Heart left ventricle (tissue), 16 donors: ENCODE measurements around the gene RNLS. TPM values are rescaled to one million over a fixed set of nuclear protein-coding genes. Genes with fewer than 3 reads are reported as not detected.

Experiments
- ATAC-seq, 4 donors: fragments of 200-7000 bp; cut with Tn5 transposase; one replicate each; pipeline ENCODE4 v1.9.1; 2020 to 2022; ENCODE audit warnings: moderate library complexity in 4 of 4, mild to moderate bottlenecking in 3 of 4, moderate number of reproducible peaks in 1 of 4
- DNase-seq, 5 donors: peaks; one replicate each; pipeline ENCODE4 v3.0.0-alpha.2; 2020
- H3K27ac ChIP-seq, 12 donors: fragments of 200-600 bp; sonication (generic) in 4 of 12; one replicate each; pipeline versions ENCODE4 v1.5.0 to v1.8.0; 2016 to 2022; ENCODE audit warnings: mild to moderate bottlenecking in 2 of 12
- H3K27me3 ChIP-seq, 9 donors: fragments of 200-600 bp; sonication (generic) in 2 of 9; one replicate each; pipeline versions ENCODE4 v1.5.1 to v1.8.0; 2016 to 2022; ENCODE audit warnings: mild to moderate bottlenecking in 3 of 9
- H3K36me3 ChIP-seq, 9 donors: fragments of 200-600 bp; sonication (generic) in 2 of 9; one replicate each; pipeline versions ENCODE4 v1.5.0 to v1.8.0; 2018 to 2022; ENCODE audit warnings: mild to moderate bottlenecking in 2 of 9
- H3K4me1 ChIP-seq, 12 donors: fragments of 200-600 bp; sonication (generic) in 4 of 12; one replicate each; pipeline versions ENCODE4 v1.5.0 to v1.8.0; 2016 to 2022; ENCODE audit warnings: mild to moderate bottlenecking in 3 of 12
- H3K4me3 ChIP-seq, 12 donors: fragments of 200-600 bp; sonication (generic) in 4 of 12; one replicate each; pipeline versions ENCODE4 v1.5.0 to v1.8.0; 2017 to 2022; ENCODE audit warnings: mild to moderate bottlenecking in 9 of 12, moderate library complexity in 4 of 12
- H3K9me3 ChIP-seq, 12 donors: fragments of 200-600 bp; sonication (generic) in 4 of 12; one replicate each; pipeline versions ENCODE4 v1.5.0 to v1.8.0; 2016 to 2022; ENCODE audit warnings: mild to moderate bottlenecking in 1 of 12
- CTCF ChIP-seq, 12 donors: fragments of 200-600 bp; sonication (generic) in 4 of 12; IDR thresholded peaks; one replicate each; pipeline versions ENCODE4 v1.5.0 to v1.8.0; 2018 to 2022; ENCODE audit warnings: antibody characterized with exemption in 12 of 12, mild to moderate bottlenecking in 5 of 12
- POLR2A ChIP-seq, 2 donors: fragments of 450-650 bp; IDR thresholded peaks; one replicate each; pipeline ENCODE4 v1.6.1; 2017; ENCODE audit warnings: antibody characterized with exemption in 2 of 2, mild to moderate bottlenecking in 2 of 2, moderate library complexity in 2 of 2
- WGBS, 4 donors: extraction: QIAGEN DNeasy Blood & Tissue Kit in 2 of 4; methylation state at CpG; one replicate each; pipeline versions ENCODE4 v1.1.5 to v1.1.7; 2013 to 2018; 5-methylcytosine and 5-hydroxymethylcytosine counted together
- intact Hi-C, 10 donors: fragments of 100-400 bp; cut with DNase I; formaldehyde crosslinking; loops; one replicate each; pipeline versions ENCODE4 v1.11.1 to v1.14.2; 2022
- polyA plus RNA-seq, 2 donors: library from polyadenylated mRNA; stranded (reverse); fragments of 200-250 nt; gene quantifications; one replicate each; pipeline ENCODE4 v1.2.3, GENCODE V29; 2013
- total RNA-seq, 9 donors: library from RNA; depleted of rRNA in 2 of 9; stranded (reverse); fragments of >200 nt in 2 of 9; fragmentation: NEBNext Ultra II Directional in 3 of 9; extraction: Animal tissue kit (Norgen Biotek cat#: 25700) in 3 of 9; gene quantifications; one replicate each; pipeline versions ENCODE4 v1.1.0 to v1.2.4, GENCODE V29; 2016 to 2023
- donor health status: ischemic (EF 13 %, LVEDD 7.1; RV severe dilation, severe dysfunction).
- donor health status: healthy with polysubstance abuse.
- donor health status: DM: no; HTN: yes; CAD: no.
- donor health status: DM: no; HTN: no; CAD: no.
- donor health status: ischemic (EF 25% LVEDD 6.9; RV normal size, moderate dysfunction).
- donor health status: ischemic (EF 25% LVEDD 5.7; RV mildly dilated, moderate dysfunction).
- donor health status: healthy.
- donor health status: DM: yes; HTN: yes; CAD: no.
- donor health status: ischemic (EF 35%, LVEDD 5.7; RV mildly dilated, moderate dysfunction).
- donor health status: nonischemic (EF 11% LVEDD 7.7; RV severe dilation, severe dysfunction).
- donor health status: DM: yes; HTN: yes; CAD: no.
- donor health status: PGD.
- donor health status: ischemic (EF 29% LVEDD 5.4; RV normal size, mild dysfunction).
- donor health status: nonischemic (EF 23%, LVEDD 6.1; RV moderate dilation, normal function).

Gene RNLS
- total and polyA plus RNA-seq, 11 donors = 6.6 to 30.7 (median 15.1) TPM

GRCh38 chr10:88592906-88593305 lies 9.8 kb upstream of the RNLS start:
- 69 to 82% (median 79%) methylated on average over 2 of the region's 2 CpGs for WGBS, 4 donors
- Histone ChIP-seq H3K27me3 (no peaks in the 10 kb centered on the region), H3K4me3 (no peak overlapping the region), H3K4me1 (no peaks in the 10 kb centered on the region), H3K9me3 (no peaks in the 10 kb centered on the region), H3K36me3 (no peaks in the 10 kb centered on the region), H3K27ac (no peak overlapping the region)
- DNase-seq (no peak), ATAC-seq (no peak)
- intact Hi-C loops = no loop called here
- no peak for TF ChIP-seq POLR2A (IDR thresholded peaks at IDR 0.05)
- TF ChIP-seq CTCF (IDR thresholded peaks at IDR 0.05) = no peak

DNA sequence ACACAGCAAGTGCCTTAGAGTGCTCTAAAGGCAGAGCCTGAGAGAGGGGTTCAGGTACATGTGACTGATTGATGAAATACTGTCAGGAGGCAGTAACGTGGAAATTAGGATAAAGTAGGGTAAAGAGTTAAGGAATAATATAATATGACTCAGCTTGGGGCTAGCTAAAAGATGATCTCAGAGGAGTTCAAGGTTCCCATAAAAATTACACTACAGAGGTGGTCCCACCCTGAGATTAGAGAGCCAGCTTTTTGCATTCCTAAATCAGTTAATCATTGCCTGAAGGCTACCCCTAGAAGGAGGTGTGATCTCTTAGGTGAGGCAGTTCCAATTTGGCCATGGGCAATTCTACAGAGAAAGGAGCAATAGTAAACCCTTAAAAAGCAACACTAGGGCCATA lies 9.3 kb upstream of the RNLS start:
- no peak overlapping the region for H3K4me3 ChIP-seq
- WGBS, 4 donors = 82 to 90% (median 88%) methylated on average over 1 of the region's 1 CpG
- intact Hi-C loops = no loop called here

GRCh38 chr10:88586462-88586861 lies 3.3 kb upstream of the RNLS start, which contains the start of gene LIPJ:
TSS of gene LIPJ (plus strand) at chr10:88586762. CDS start at chr10:88590688, 3,926 bp downstream.
- H3K9me3 ChIP-seq = no peaks in the 10 kb centered on the region
- no peak within 1 kb of the TSS for H3K27ac ChIP-seq
- peaks cover 0 to 17% (median 4%) of the 10 kb centered on the region in 12 donors for H3K4me1 ChIP-seq
- H3K4me3 ChIP-seq = no peak within 1 kb of the TSS
- DNase-seq = no peak
- intact Hi-C loops = loop anchor here in 1 of 10 donors (10.0 kb wide), 1 partner anchor 208 kb away; no protein-coding TSS in a partner anchor
- no peaks in the 10 kb centered on the region for H3K27me3 ChIP-seq
- WGBS, 4 donors = 89 to 90% (median 90%) methylated on average over 2 of the region's 2 CpGs
- H3K36me3 ChIP-seq = no peaks in the 10 kb centered on the region
- TF ChIP-seq POLR2A (IDR thresholded peaks at IDR 0.05) (no peak), CTCF (IDR thresholded peaks at IDR 0.05) (no peak)
- ATAC-seq = no peak

More for the DNA sequence above, 9.3 kb upstream of the RNLS start:
- no peak overlapping the region for H3K27ac ChIP-seq
- ATAC-seq (no peak), DNase-seq (no peak)
- TF ChIP-seq CTCF (IDR thresholded peaks at IDR 0.05) = no peak
- no peak for TF ChIP-seq POLR2A (IDR thresholded peaks at IDR 0.05)
- H3K9me3 ChIP-seq = no peaks in the 10 kb centered on the region
- no peaks in the 10 kb centered on the region for H3K27me3 ChIP-seq
- H3K4me1 ChIP-seq = no peaks in the 10 kb centered on the region
- no peaks in the 10 kb centered on the region for H3K36me3 ChIP-seq

GRCh38 chr10:88583584-88583957 lies 453 bp upstream of the RNLS start:
- ATAC-seq (no peak), DNase-seq (no peak)
- no peaks in the 10 kb centered on the region for H3K36me3 ChIP-seq
- peaks cover 0 to 17% (median 4%) of the 10 kb centered on the region in 12 donors for H3K4me1 ChIP-seq
- H3K27me3 ChIP-seq = no peaks in the 10 kb centered on the region
- peak overlapping the region; percentile 85 to 95 (median 93) for H3K27ac ChIP-seq
- H3K9me3 ChIP-seq = no peaks in the 10 kb centered on the region
- H3K4me3 ChIP-seq = peak overlapping the region; percentile 51 to 83 (median 74)
- no peak for TF ChIP-seq CTCF (IDR thresholded peaks at IDR 0.05)
- TF ChIP-seq POLR2A (IDR thresholded peaks at IDR 0.05) = no peak
- WGBS, 4 donors = 53 to 73% (median 55%) methylated on average over 7 of the region's 7 CpGs
- intact Hi-C loops = loop anchor here in 1 of 10 donors (10.0 kb wide), 1 partner anchor 211 kb away; no protein-coding TSS in a partner anchor
